Mesothelial cell of epicardium (in vitro differentiated cells): ENCODE data around the gene MARCHF2. TPM values are rescaled to one million over a fixed set of nuclear protein-coding genes. Genes with fewer than 3 reads are reported as not detected.

Source experiments
- DNase-seq, 2 experiments: peaks; one replicate each; pipeline ENCODE4 v3.0.0; 2021; ENCODE audit warnings: low spot score in 2 of 2; ENCODE audit not compliant: unreplicated experiment in 2 of 2
- H3K27ac Mint-ChIP-seq: 2 replicates; pipeline ENCODE4 v1.8.0; 2021; ENCODE audit warnings: mixed read lengths
- H3K27me3 Mint-ChIP-seq: 2 replicates; pipeline ENCODE4 v1.8.0; 2021; ENCODE audit warnings: low read depth, mixed read lengths
- H3K36me3 Mint-ChIP-seq: 2 replicates; pipeline ENCODE4 v1.8.0; 2021; ENCODE audit warnings: mixed read lengths
- H3K4me1 Mint-ChIP-seq: 2 replicates; pipeline ENCODE4 v1.8.0; 2021; ENCODE audit warnings: mixed read lengths
- H3K4me3 Mint-ChIP-seq: 2 replicates; pipeline ENCODE4 v1.8.0; 2021; ENCODE audit warnings: mild to moderate bottlenecking, moderate library complexity, mixed read lengths
- H3K9me3 Mint-ChIP-seq: 2 replicates; pipeline ENCODE4 v1.8.0; 2021; ENCODE audit warnings: mixed read lengths
- CTCF ChIP-seq: fragments of 200-600 bp; sonication (generic); IDR thresholded peaks from one replicate; pipeline ENCODE4 v1.5.0; 2021; ENCODE audit warnings: antibody characterized with exemption; ENCODE audit not compliant: unreplicated experiment
- total RNA-seq: library from RNA; stranded (reverse); gene quantifications from 3 replicates; pipeline ENCODE4 v1.2.1, GENCODE V29; 2021

The MARCHF2 gene
- total RNA-seq, 1 donor from 2014 or later = 21.4 TPM

GRCh38 chr19:8390617-8390981, 22.5 kb upstream of the MARCHF2 start:
- DNase-seq = peak; percentile 94 to 98
- Mint-ChIP-seq H3K4me3 (peak overlapping the region; percentile 65), H3K36me3 (peaks cover 8% of the 10 kb centered on the region), H3K4me1 (peaks cover 18% of the 10 kb centered on the region), H3K9me3 (no peaks in the 10 kb centered on the region), H3K27ac (peak overlapping the region; percentile 72), H3K27me3 (no peaks in the 10 kb centered on the region)
- TF ChIP-seq CTCF = no peak

GRCh38 chr19:8391198-8392016, 21.7 kb upstream of the MARCHF2 start:
- Mint-ChIP-seq H3K4me3 (peak overlapping the region; percentile 65), H3K36me3 (peaks cover 8% of the 10 kb centered on the region), H3K4me1 (peaks cover 17% of the 10 kb centered on the region), H3K27ac (peak overlapping the region; percentile 72), H3K27me3 (no peaks in the 10 kb centered on the region), H3K9me3 (no peaks in the 10 kb centered on the region)
- no peak for TF ChIP-seq CTCF
- no peak for DNase-seq

- Mint-ChIP-seq H3K4me3 (no peak overlapping the region), H3K36me3 (peaks cover 4% of the 10 kb centered on the region), H3K27me3 (no peaks in the 10 kb centered on the region), H3K27ac (no peak overlapping the region), H3K9me3 (no peaks in the 10 kb centered on the region), H3K4me1 (peaks cover 22% of the 10 kb centered on the region)
- TF ChIP-seq CTCF = no peak
- no peak for DNase-seq
Measured at GRCh38 chr19:8392017-8392591, 21.0 kb upstream of the MARCHF2 start.

DNA sequence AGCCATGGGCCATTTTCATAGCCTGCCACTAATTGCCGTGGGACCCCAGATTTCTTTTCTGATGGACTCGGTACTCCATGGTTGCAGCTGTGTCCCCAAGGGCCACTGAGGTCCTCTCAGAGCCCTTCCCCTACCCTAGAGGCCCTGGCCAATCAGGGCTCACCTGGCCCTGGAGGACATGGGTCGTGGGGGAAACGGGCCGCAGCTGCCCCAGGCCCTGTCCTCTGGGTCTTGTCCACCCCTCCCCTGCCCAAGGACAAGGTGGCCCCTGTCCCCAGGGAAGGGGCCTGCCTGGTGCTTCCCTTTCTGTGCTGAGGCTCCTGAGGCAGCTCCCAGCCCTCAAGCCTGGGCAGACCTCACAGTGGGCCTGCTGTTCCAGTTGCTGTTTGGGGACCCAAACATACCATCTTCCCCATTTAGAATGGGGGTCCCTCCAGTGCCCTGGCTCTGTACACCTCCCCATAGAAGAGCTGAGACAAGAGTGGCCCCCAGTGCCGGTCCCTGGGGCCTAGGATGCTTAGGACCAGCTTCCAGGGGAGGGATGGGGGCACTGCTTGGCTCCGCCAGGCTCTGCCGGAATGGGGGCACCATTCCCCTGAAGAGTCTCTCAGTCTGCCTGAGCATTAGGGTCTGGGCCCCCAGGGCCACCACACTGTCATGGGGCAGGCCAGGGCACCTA, 19.8 kb upstream of the MARCHF2 start:
- Mint-ChIP-seq H3K4me1 (peaks cover 32% of the 10 kb centered on the region), H3K36me3 (no peaks in the 10 kb centered on the region), H3K4me3 (no peak overlapping the region)

DNA sequence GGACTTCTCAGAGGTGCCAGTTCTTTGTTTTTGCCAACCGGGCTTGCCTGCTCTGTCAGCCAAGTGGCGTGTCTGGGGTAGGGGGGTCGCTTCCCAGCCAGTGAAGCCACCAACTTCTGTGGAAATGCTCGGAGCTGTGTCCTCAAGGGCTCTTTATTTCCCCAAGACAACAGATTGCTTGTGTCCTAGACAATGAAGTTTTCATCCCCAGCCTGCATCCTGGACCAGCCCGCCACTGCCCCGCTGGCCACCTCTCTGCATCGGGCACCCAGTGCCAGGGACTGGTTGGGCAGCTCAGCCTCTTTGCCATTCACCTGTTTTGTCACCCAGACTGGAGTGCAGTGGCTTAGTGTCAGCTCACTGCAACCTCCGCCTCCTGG, 19.2 kb upstream of the MARCHF2 start:
- peaks cover 35% of the 10 kb centered on the region for H3K4me1 Mint-ChIP-seq
- no peak overlapping the region for H3K27ac Mint-ChIP-seq
- H3K36me3 Mint-ChIP-seq = no peaks in the 10 kb centered on the region
- DNase-seq = no peak
- TF ChIP-seq CTCF = no peak
- no peaks in the 10 kb centered on the region for H3K9me3 Mint-ChIP-seq
- H3K27me3 Mint-ChIP-seq = no peaks in the 10 kb centered on the region
- H3K4me3 Mint-ChIP-seq = no peak overlapping the region

More for the DNA sequence above, 19.8 kb upstream of the MARCHF2 start:
- Mint-ChIP-seq H3K9me3 (no peaks in the 10 kb centered on the region), H3K27me3 (no peaks in the 10 kb centered on the region), H3K27ac (no peak overlapping the region)
- no peak for DNase-seq
- no peak for TF ChIP-seq CTCF
